K562 (cell line): ENCODE results near the gene BID. TPM values are rescaled to one million over a fixed set of nuclear protein-coding genes. Genes with fewer than 3 reads are reported as not detected.
A peak's percentile ranks its signal among the peaks of the same experiment; 100 is the strongest.

Experiments used
- ATAC-seq: fragments of 200-7000 bp; cut with Tn5 transposase; 3 replicates; pipeline ENCODE4 v1.9.1; 2020; ENCODE audit warnings: moderate library complexity
- BruUV-seq: library from RNA; stranded (reverse); fragments of 400-500 nt; replicated peaks from 2 replicates; lab custom pipeline; 2021; lab: Mats Ljungman, UMichigan
- CTCF ChIA-PET: fragments of 300-600 bp; formaldehyde crosslinking; extraction: SDS; loops from one replicate; lab custom pipeline; 2021; ENCODE audit warnings: low intra/inter-chr PET ratio; lab: Yijun Ruan, JAX
- POLR2A ChIA-PET: fragments of 300-600, 350-650 bp; sonication (Branson Sonifier 250); formaldehyde crosslinking; extraction: SDS; loops from one replicate; lab custom pipeline; 2021; ENCODE audit warnings: antibody characterized with exemption, inconsistent platforms; lab: Yijun Ruan, JAX
- DNase-seq, 4 experiments: peaks; one replicate each; pipeline versions ENCODE4 v3.0.0 to v3.0.0-alpha.2; 2011 to 2018; ENCODE audit warnings: low spot score in 3 of 4, mixed read lengths in 3 of 4; ENCODE audit errors: extremely low read depth in 1 of 4
- FAIRE-seq: peaks from 2 replicates; lab custom pipeline; 2011; peaks lifted over from hg19 to GRCh38; lab: Jason Lieb, UNC
- H2AFZ ChIP-seq: 2 replicates; pipeline ENCODE4 v1.6.0; 2011; ENCODE audit warnings: low read depth, low read length, control low read depth, inconsistent platforms
- H3K27ac ChIP-seq: fragments of 200-600 bp; 3 replicates; pipeline ENCODE4 v1.8.0; 2011; ENCODE audit warnings: low read depth, mild to moderate bottlenecking, control low read depth, inconsistent platforms, low read length, moderate library complexity, mixed read lengths; ENCODE audit errors: extremely low read depth
- H3K27me3 ChIP-seq, 2 experiments: fragments of 300-600 bp in 1 of 2; 2 replicates in 1 of 2; 3 replicates in 1 of 2; pipeline versions ENCODE4 v1.6.0 to v1.8.0; 2011; ENCODE audit warnings: inconsistent platforms in 2 of 2, low read length in 2 of 2, mild to moderate bottlenecking in 1 of 2, mixed read lengths in 1 of 2, moderate library complexity in 1 of 2; ENCODE audit not compliant: control insufficient read depth in 2 of 2, insufficient read depth in 2 of 2
- H3K36me3 ChIP-seq: fragments of 300-600 bp; 3 replicates; pipeline ENCODE4 v1.8.0; 2011; ENCODE audit warnings: mild to moderate bottlenecking, low read length, inconsistent platforms; ENCODE audit not compliant: control insufficient read depth, insufficient read depth
- H3K4me1 ChIP-seq, 2 experiments: fragments of 200-600 bp in 1 of 2; replicated peaks in 1 of 2; 2 replicates in 1 of 2; 3 replicates in 1 of 2; pipeline versions ENCODE4 v1.5.1 to v1.8.0; 2011; ENCODE audit warnings: inconsistent platforms in 2 of 2, low read length in 2 of 2, mild to moderate bottlenecking in 1 of 2, mixed read lengths in 1 of 2, moderate library complexity in 1 of 2; ENCODE audit not compliant: control insufficient read depth in 2 of 2, insufficient read depth in 2 of 2
- H3K4me2 ChIP-seq: 2 replicates; pipeline ENCODE4 v1.6.1; 2011; ENCODE audit warnings: low read length, control low read depth, inconsistent platforms, mixed read lengths; ENCODE audit not compliant: insufficient read depth
- H3K4me3 ChIP-seq: fragments of 200-600 bp; sonication (generic), shearing (Covaris generic); 2 replicates; pipeline ENCODE4 v1.5.1; 2016; ENCODE audit warnings: control low read depth, inconsistent platforms
- H3K79me2 ChIP-seq: fragments of 200-600 bp; 3 replicates; pipeline ENCODE4 v1.8.0; 2011; ENCODE audit warnings: low read length, inconsistent platforms; ENCODE audit not compliant: control insufficient read depth, insufficient read depth
- H3K9ac ChIP-seq, 2 experiments: 2 replicates each; pipeline versions ENCODE4 v1.6.0 to v1.6.1; 2011; ENCODE audit warnings: low read depth in 2 of 2, low read length in 2 of 2, control low read depth in 1 of 2, inconsistent platforms in 1 of 2, mild to moderate bottlenecking in 1 of 2, mixed read lengths in 1 of 2; ENCODE audit not compliant: insufficient read depth in 1 of 2
- H3K9me1 ChIP-seq: one replicate; pipeline ENCODE4 v1.6.0; 2011; ENCODE audit warnings: inconsistent platforms, mild to moderate bottlenecking, low read length, moderate library complexity; ENCODE audit not compliant: control insufficient read depth, insufficient read depth
- H3K9me3 ChIP-seq: replicated peaks from 2 replicates; pipeline ENCODE4 v1.5.1; 2011; ENCODE audit warnings: low read depth, low read length, inconsistent platforms; ENCODE audit not compliant: control insufficient read depth, insufficient read depth
- H4K20me1 ChIP-seq: replicated peaks from 2 replicates; pipeline ENCODE4 v1.6.1; 2011; ENCODE audit warnings: low read length, inconsistent platforms, mixed read lengths; ENCODE audit not compliant: control insufficient read depth, insufficient read depth
- CBFA2T2 ChIP-seq: fragments of 450-650 bp; conservative IDR thresholded peaks from 2 replicates; pipeline ENCODE4 v1.6.1; 2017; ENCODE audit warnings: mild to moderate bottlenecking
- CXXC5 ChIP-seq: fragments of 250-450 bp; sonication (Bioruptor Pico); IDR thresholded peaks from 2 replicates; pipeline ENCODE4 v1.8.0; 2022; ENCODE audit warnings: inconsistent platforms, mild to moderate bottlenecking, moderate library complexity
- WGBS: fragments of 100-300 bp; shearing (Covaris generic); methylation state at CpG from one replicate; pipeline ENCODE4 v1.1.6; 2016; ENCODE audit warnings: low coverage, mixed read lengths; ENCODE audit not compliant: insufficient coverage; ENCODE audit errors: missing lambda C conversion rate; 5-methylcytosine and 5-hydroxymethylcytosine counted together
- in situ Hi-C: fragments of 300-500 bp; cut with MboI; formaldehyde crosslinking; loops from 4 replicates; pipeline ENCODE4 v1.15.0; 2018; ENCODE audit warnings: inconsistent platforms, mixed read lengths
- intact Hi-C: fragments of 100-400 bp; cut with micrococcal nuclease; formaldehyde crosslinking; loops from 2 replicates; pipeline ENCODE4 v1.14.2; 2022
- polyA plus RNA-seq, 8 experiments: library from polyadenylated mRNA; depleted of rRNA in 4 of 8; stranded (reverse) in 5 of 8; unstranded in 3 of 8; fragments of >200 nt; fragmentation: Nextera tagmentation in 2 of 8; fragmentation: Illumina TruSeq in 1 of 8; extraction: Ambion mirVana in 2 of 8; extraction: Trizol in 1 of 8; gene quantifications; 2 replicates each; pipeline versions ENCODE4 v1.2.1 to v1.2.3, GENCODE V29; 2011 to 2014; ENCODE audit warnings: inconsistent platforms in 1 of 8, missing spikeins in 1 of 8
- total RNA-seq, 7 experiments: library from RNA; depleted of rRNA in 6 of 7; stranded (reverse); fragments of >200 nt in 6 of 7; fragmentation: Illumina TruSeq in 2 of 7; extraction: Trizol in 2 of 7; gene quantifications; 2 replicates each; pipeline versions ENCODE4 v1.2.1 to v1.2.3, GENCODE V29; 2011 to 2021; ENCODE audit warnings: low replicate concordance in 1 of 7
- TF ChIP-seq, protein P1 (sequence below): sonication (generic); formaldehyde crosslinking; IDR thresholded peaks from 2 replicates; pipeline ENCODE4 v1.8.1; 2023; ENCODE audit warnings: mild to moderate bottlenecking, missing genetic modification reagents

Gene BID
- total and polyA plus RNA-seq, 9 of the 15 experiments (the other 6 are each of a cell fraction or from before 2014, with no cell fraction given) = 5.2 to 209 (median 63.7) TPM

DNA sequence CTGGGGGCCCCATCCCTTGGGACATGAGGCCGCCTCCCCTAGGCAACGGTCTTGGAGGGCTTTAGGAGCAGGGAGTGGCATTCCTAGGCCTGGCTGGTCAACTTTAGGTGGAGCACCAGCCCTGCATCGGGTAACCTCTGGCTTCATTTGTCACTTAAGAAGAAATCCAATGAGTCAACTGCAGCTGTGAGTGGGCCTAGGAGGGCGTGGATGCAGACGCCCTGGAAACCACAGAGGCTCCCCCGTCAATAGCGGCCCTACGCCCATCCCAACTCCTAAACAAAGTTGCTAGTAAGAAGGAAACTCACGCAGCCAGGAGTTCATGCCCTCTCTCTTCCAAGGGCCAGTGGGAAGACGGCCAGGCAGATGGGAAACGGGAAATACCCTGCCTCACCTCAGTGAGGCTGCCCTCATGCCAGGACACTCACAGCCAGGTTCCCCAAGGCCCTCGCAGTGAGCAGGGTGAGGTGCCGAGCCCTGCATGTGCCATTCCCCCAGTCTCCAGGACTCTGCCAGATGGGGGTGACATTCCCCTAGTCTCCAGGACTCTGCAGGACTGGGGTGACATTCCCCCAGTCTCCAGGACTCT, 20.8 kb downstream of the BID start:
- DNase-seq (no peak), ATAC-seq (no peak; the same call in 2 of the 3 replicates), FAIRE-seq (no peak)
- intact Hi-C loops (no loop called here), in situ Hi-C loops (no loop called here)
- Histone ChIP-seq H3K9ac (no peak overlapping the region; a peak in 1 of 4 replicates), H3K27me3 (no peaks in the 10 kb centered on the region), H3K4me2 (no peak overlapping the region), H3K79me2 (peaks cover 41% of the 10 kb centered on the region), H3K9me1 (peaks cover 6% of the 10 kb centered on the region), H3K4me3 (no peak overlapping the region), H3K27ac (no peak overlapping the region), H3K9me3 (no peaks in the 10 kb centered on the region), H2AFZ (no peak overlapping the region), H4K20me1 (no peaks in the 10 kb centered on the region; the same call in 1 of the 2 replicates), H3K4me1 (peaks cover 0 to 21% of the 10 kb centered on the region in 2 experiments; a peak in 1 of 5 replicates), H3K36me3 (0 out of 3 replicates have a peak, but pooled peaks cover 5% of the 10 kb centered on the region)
- WGBS = 66% methylated on average over 13 of the region's 13 CpGs
- ChIA-PET CTCF (no interaction called here), POLR2A (interaction anchor here (0.8 kb wide), 1 partner anchor 14 kb away, joined by 3 read pairs; no protein-coding TSS in a partner anchor)
- BruUV-seq = no TSS peak
- TF ChIP-seq CXXC5 (CRISPR knock-in tag) = no peak
- TF ChIP-seq CBFA2T2 = no peak
- TF ChIP-seq, protein P1, sequence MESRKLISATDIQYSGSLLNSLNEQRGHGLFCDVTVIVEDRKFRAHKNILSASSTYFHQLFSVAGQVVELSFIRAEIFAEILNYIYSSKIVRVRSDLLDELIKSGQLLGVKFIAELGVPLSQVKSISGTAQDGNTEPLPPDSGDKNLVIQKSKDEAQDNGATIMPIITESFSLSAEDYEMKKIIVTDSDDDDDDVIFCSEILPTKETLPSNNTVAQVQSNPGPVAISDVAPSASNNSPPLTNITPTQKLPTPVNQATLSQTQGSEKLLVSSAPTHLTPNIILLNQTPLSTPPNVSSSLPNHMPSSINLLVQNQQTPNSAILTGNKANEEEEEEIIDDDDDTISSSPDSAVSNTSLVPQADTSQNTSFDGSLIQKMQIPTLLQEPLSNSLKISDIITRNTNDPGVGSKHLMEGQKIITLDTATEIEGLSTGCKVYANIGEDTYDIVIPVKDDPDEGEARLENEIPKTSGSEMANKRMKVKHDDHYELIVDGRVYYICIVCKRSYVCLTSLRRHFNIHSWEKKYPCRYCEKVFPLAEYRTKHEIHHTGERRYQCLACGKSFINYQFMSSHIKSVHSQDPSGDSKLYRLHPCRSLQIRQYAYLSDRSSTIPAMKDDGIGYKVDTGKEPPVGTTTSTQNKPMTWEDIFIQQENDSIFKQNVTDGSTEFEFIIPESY (CRISPR knock-in tag) = peak; percentile 71
